ENCODE measurements around the gene CENPT. TPM values are rescaled to one million over a fixed set of nuclear protein-coding genes. Genes with fewer than 3 reads are reported as not detected.

Gene CENPT
- total RNA-seq, 1 experiment from 2014 or later = 60.9 TPM

DNA sequence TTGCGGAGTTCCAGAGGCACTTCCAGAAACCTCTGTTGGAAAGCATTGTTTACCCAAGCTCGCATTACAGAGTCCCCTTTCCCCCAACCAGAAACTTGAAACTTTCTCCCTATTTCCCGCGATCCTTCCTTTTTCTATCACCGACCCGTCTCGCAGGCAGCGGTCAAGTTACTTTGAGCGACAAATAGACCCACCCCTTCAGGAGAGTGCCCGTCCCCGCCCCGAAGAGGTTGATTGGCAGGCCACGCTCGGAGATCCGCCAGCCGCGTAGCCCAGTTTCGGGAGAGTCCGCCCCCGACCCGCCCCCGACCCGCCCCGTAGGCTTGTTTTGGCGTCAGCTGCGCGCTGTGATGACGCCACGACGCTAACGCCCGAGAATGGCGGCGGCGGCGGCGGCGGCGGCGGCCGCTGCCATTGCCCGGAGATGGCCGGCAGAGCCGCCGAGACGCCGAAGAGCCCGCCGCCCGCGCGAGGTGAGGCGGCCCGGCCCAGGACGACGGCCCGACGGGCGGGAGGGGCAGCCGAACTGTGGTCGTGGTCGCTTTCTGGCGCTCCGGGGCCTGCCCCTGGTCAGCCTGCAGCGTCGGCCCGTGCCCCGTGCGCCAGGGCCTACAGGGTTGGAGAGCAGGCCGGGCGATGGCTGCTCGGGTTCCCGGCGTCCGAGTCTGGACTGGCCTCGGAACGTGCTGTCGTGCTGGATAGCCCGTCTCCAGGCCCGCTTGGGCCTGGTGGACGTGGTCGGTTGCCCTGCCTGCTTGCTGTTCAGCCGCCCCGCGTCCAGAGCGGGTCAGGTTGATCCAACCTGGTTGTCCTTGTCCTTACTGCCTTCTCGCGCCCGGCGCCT, 45.6 kb upstream of the CENPT start, which contains the start of gene PSKH1:
Gene PSKH1, plus strand, starts transcription at position 356 of the 844 bp plus-strand sequence. CDS start 15,496 bp downstream, outside the sequence.
- no peak within 1 kb of the TSS for H2AK5ac ChIP-seq (ENCODE audit: insufficient read length, low read length)
- H3K23ac ChIP-seq (ENCODE audit: insufficient read length, low read depth, low read length) = no peak within 1 kb of the TSS
- no peaks in the 10 kb centered on the region for H3K4me1 ChIP-seq (ENCODE audit: insufficient read depth, low read length)
- peak within 1 kb of the TSS; percentile 11 for H4K91ac ChIP-seq (ENCODE audit: insufficient read length, low read depth, low read length)
- no CpG with 5 or more reads among the region's 90 CpGs for WGBS (ENCODE audit: extremely low coverage, insufficient read length, low lambda C conversion rate)
- no peak within 1 kb of the TSS for H3K27ac ChIP-seq (ENCODE audit: insufficient read length, low read depth, low read length)
- no peak within 1 kb of the TSS for H2BK12ac ChIP-seq (ENCODE audit: insufficient read length, low read depth, low read length)
- TF ChIP-seq, protein P1, sequence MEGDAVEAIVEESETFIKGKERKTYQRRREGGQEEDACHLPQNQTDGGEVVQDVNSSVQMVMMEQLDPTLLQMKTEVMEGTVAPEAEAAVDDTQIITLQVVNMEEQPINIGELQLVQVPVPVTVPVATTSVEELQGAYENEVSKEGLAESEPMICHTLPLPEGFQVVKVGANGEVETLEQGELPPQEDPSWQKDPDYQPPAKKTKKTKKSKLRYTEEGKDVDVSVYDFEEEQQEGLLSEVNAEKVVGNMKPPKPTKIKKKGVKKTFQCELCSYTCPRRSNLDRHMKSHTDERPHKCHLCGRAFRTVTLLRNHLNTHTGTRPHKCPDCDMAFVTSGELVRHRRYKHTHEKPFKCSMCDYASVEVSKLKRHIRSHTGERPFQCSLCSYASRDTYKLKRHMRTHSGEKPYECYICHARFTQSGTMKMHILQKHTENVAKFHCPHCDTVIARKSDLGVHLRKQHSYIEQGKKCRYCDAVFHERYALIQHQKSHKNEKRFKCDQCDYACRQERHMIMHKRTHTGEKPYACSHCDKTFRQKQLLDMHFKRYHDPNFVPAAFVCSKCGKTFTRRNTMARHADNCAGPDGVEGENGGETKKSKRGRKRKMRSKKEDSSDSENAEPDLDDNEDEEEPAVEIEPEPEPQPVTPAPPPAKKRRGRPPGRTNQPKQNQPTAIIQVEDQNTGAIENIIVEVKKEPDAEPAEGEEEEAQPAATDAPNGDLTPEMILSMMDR (conservative IDR thresholded peaks at IDR 0.05) = no peak
- H3K4ac ChIP-seq (ENCODE audit: low read depth, low read length) = no peak within 1 kb of the TSS
- peaks cover 8% of the 10 kb centered on the region; the same call in 1 of the 2 replicates for H3K79me2 ChIP-seq (ENCODE audit: insufficient read depth, low read length)
- H3K14ac ChIP-seq (ENCODE audit: insufficient read depth, low read length) = peak within 1 kb of the TSS; percentile 86
- H3K27me3 Mint-ChIP-seq (ENCODE audit: low read depth) = no peaks in the 10 kb centered on the region
- peaks cover 7% of the 10 kb centered on the region for H3K79me1 ChIP-seq (ENCODE audit: insufficient read depth, low read depth, low read length, poor library complexity, severe bottlenecking)
- H4K20me1 ChIP-seq (ENCODE audit: control insufficient read depth, insufficient read depth, insufficient read length) = no peaks in the 10 kb centered on the region
- no peak within 1 kb of the TSS for H2BK5ac ChIP-seq (ENCODE audit: insufficient read length, low read length)
- no peak within 1 kb of the TSS for H2BK120ac ChIP-seq (ENCODE audit: low read depth, low read length, poor library complexity, severe bottlenecking)
- peak within 1 kb of the TSS; percentile 95 to 98 (median 96); a peak in 6 of 7 replicates for H3K27ac Mint-ChIP-seq
- peak within 1 kb of the TSS; percentile 95 to 98 for H3K4me3 Mint-ChIP-seq
- peak within 1 kb of the TSS; percentile 59 for H3K18ac ChIP-seq (ENCODE audit: insufficient read length, low read depth, low read length)
- no peak within 1 kb of the TSS for H2AFZ ChIP-seq (ENCODE audit: low read length)
- H3K9me3 Mint-ChIP-seq = no peaks in the 10 kb centered on the region
- H3K27me3 ChIP-seq (ENCODE audit: insufficient read depth, low read length) = no peaks in the 10 kb centered on the region
- peaks cover 15 to 16% of the 10 kb centered on the region in 2 experiments for H3K4me1 Mint-ChIP-seq
- H3T11ph ChIP-seq (ENCODE audit: low read length) = no peak within 1 kb of the TSS
- H3K36me3 Mint-ChIP-seq (ENCODE audit: insufficient read depth in 1 of 3, low read depth in 3 of 3) = no peaks in the 10 kb centered on the region
- no peak within 1 kb of the TSS for H2BK20ac ChIP-seq (ENCODE audit: low read depth, low read length, poor library complexity, severe bottlenecking)
- H2BK15ac ChIP-seq (ENCODE audit: low read depth, low read length) = no peak within 1 kb of the TSS
- H4K5ac ChIP-seq (ENCODE audit: insufficient read length, low read depth, low read length) = no peak within 1 kb of the TSS
- peak; percentile 98 for DNase-seq
- H3K9ac ChIP-seq (ENCODE audit: extremely low read depth, insufficient read length, low read length) = peak within 1 kb of the TSS; percentile 89
- peaks cover 6% of the 10 kb centered on the region for H3K23me2 ChIP-seq (ENCODE audit: insufficient read length, low read depth, low read length, poor library complexity, severe bottlenecking)
- no peak within 1 kb of the TSS for H3K56ac ChIP-seq (ENCODE audit: insufficient read length, low read depth, low read length)
- no peak within 1 kb of the TSS for H4K8ac ChIP-seq (replicated peaks; ENCODE audit: insufficient read length, low read depth, low read length)
- H3K4me2 ChIP-seq (ENCODE audit: insufficient read depth, insufficient read length, low read length) = peak within 1 kb of the TSS; percentile 75
- no peaks in the 10 kb centered on the region for H3K9me3 ChIP-seq (ENCODE audit: control insufficient read depth, low read depth, low read length)
